Esophagus muscularis mucosa (tissue), 3 donors: ENCODE data around the gene CLTC.

ENCODE experiments used
- CTCF ChIP-seq, 3 experiments: fragments of 200-600 bp in 2 of 3; fragments of 450-650 bp in 1 of 3; sonication (generic) in 2 of 3; IDR thresholded peaks; one replicate each; pipeline ENCODE4 v1.5.1; 2017 to 2019; ENCODE audit warnings: antibody characterized with exemption in 3 of 3, mild to moderate bottlenecking in 2 of 3, moderate library complexity in 1 of 3
- POLR2A ChIP-seq: fragments of 450-650 bp; IDR thresholded peaks from one replicate; pipeline ENCODE4 v1.6.1; 2017; ENCODE audit warnings: antibody characterized with exemption, moderate library complexity, mild to moderate bottlenecking, low read depth
- POLR2AphosphoS5 ChIP-seq, 2 donors: sonication (generic); formaldehyde crosslinking; IDR thresholded peaks; one replicate each; pipeline ENCODE4 v1.6.1; 2017; ENCODE audit warnings: antibody characterized with exemption in 2 of 2

DNA sequence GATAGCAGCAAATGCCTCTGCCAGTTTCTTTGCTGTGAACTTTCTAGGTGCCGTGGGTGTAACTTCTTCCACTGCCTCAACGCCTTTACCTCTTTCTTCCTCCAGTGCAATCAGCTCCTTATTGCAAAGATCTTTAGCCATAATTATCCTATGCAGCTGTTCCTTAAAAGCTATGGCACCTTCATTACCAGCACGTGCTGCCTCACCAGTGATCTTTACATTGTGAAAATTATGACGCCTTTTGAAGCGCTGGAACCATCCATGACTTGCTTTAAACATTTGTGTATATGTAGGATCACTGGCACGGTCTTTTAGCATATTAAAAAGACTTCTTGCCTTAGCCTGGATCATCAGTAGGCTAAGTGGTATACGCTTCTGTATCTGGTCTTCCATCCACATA lies 79.5 kb downstream of the CLTC start:
- no peak for TF ChIP-seq POLR2A
- TF ChIP-seq CTCF (IDR thresholded peaks at IDR 0.05) = no peak
- no peak for TF ChIP-seq POLR2AphosphoS5 (IDR thresholded peaks at IDR 0.05)
